AG10803 (cell line): ENCODE results near the gene OR7G2.

Source experiments
- DNase-seq: peaks from one replicate; pipeline ENCODE4 v3.0.0; 2010; ENCODE audit warnings: low read depth
- H3K4me3 ChIP-seq: 2 replicates; pipeline ENCODE4 v1.5.1; 2011; ENCODE audit warnings: mild to moderate bottlenecking, low read length, control low read depth
- CTCF ChIP-seq: conservative IDR thresholded peaks from 2 replicates; pipeline ENCODE4 v1.5.1; 2011; ENCODE audit warnings: mild to moderate bottlenecking, low read length, control low read depth, inconsistent platforms

OR7G2 gene

GRCh38 chr19:9107375-9107774, at the start of gene OR7G2:
OR7G2 (minus strand) TSS chr19:9107475; CDS start chr19:9103243, 4,232 bp downstream.
- H3K4me3 ChIP-seq: no peak within 1 kb of the TSS
- DNase-seq: no peak
- no peak for TF ChIP-seq CTCF

- TF ChIP-seq CTCF: no peak
- H3K4me3 ChIP-seq: no peak overlapping the region
- DNase-seq: no peak
These were observed 49.0 kb upstream of the OR7G2 start for GRCh38 chr19:9156304-9156703.

- H3K4me3 ChIP-seq: no peak overlapping the region
These were observed 48.3 kb upstream of the OR7G2 start for GRCh38 chr19:9155591-9155990.

GRCh38 chr19:9151367-9151766, 44.1 kb upstream of the OR7G2 start:
- no peak for TF ChIP-seq CTCF
- no peak for DNase-seq
- no peak overlapping the region for H3K4me3 ChIP-seq

More at GRCh38 chr19:9155591-9155990, 48.3 kb upstream of the OR7G2 start:
- TF ChIP-seq CTCF: no peak
- DNase-seq: no peak

- TF ChIP-seq CTCF: no peak
- no peak for DNase-seq
- H3K4me3 ChIP-seq: no peak overlapping the region
These were observed 43.4 kb upstream of the OR7G2 start for GRCh38 chr19:9150650-9151049.

- no peak for DNase-seq
- no peak for TF ChIP-seq CTCF
- H3K4me3 ChIP-seq: no peak overlapping the region
These were observed 42.7 kb upstream of the OR7G2 start for GRCh38 chr19:9149997-9150396.

- no peak overlapping the region for H3K4me3 ChIP-seq
- TF ChIP-seq CTCF: no peak
- DNase-seq: no peak
These were observed 41.4 kb upstream of the OR7G2 start for GRCh38 chr19:9148697-9149096.
